ENCODE data around the gene STUB1. TPM values are rescaled to one million over a fixed set of nuclear protein-coding genes. Genes with fewer than 3 reads are reported as not detected.

Gene STUB1
- total and polyA plus RNA-seq, 2 experiments from 2014 or later: 201 to 207 TPM

GRCh38 chr16:672851-673250 lies 7.4 kb upstream of the STUB1 start:
- H3K9ac ChIP-seq: no peak overlapping the region
- no peak for DNase-seq
- H3K4me3 ChIP-seq: no peak overlapping the region
- H3K4me2 ChIP-seq (ENCODE audit: unreplicated experiment): no peak overlapping the region
- H4K20me1 ChIP-seq (ENCODE audit: insufficient read depth): no peaks in the 10 kb centered on the region
- no peaks in the 10 kb centered on the region for H3K27me3 ChIP-seq (replicated peaks; ENCODE audit: insufficient read depth)
- H3K27ac ChIP-seq: no peak overlapping the region
- peaks cover 24% of the 10 kb centered on the region for H3K79me2 ChIP-seq (ENCODE audit: insufficient read depth)
- no peaks in the 10 kb centered on the region for H3K36me3 ChIP-seq (ENCODE audit: low read depth)
- TF ChIP-seq EZH2phosphoT487 (IDR thresholded peaks at IDR 0.05; ENCODE audit: insufficient read depth, low read depth) (no peak), EZH2 (IDR thresholded peaks at IDR 0.05; ENCODE audit: insufficient read depth, poor library complexity, severe bottlenecking) (no peak)
- no peaks in the 10 kb centered on the region; the same call in 1 of the 2 replicates for H3K4me1 ChIP-seq (ENCODE audit: insufficient read depth)
- no peaks in the 10 kb centered on the region for H3K9me2 ChIP-seq (ENCODE audit: insufficient read depth)
- no peaks in the 10 kb centered on the region for H3K9me3 ChIP-seq (ENCODE audit: low read depth)
- in situ Hi-C loops (cut with MboI): no loop called here
- H3F3A ChIP-seq (ENCODE audit: insufficient read depth): no peaks in the 10 kb centered on the region
- 93 to 99% methylated on average over 20 to 21 of the region's 21 CpGs for WGBS, 2 experiments (ENCODE audit: low coverage in 1 of 2, low lambda C conversion rate in 2 of 2, missing lambda C conversion rate in 2 of 2)
- H2AFZ ChIP-seq: no peak overlapping the region

GRCh38 chr16:673399-673991 lies 6.7 kb upstream of the STUB1 start:
- no peaks in the 10 kb centered on the region; the same call in 1 of the 2 replicates for H3K4me1 ChIP-seq (ENCODE audit: insufficient read depth)
- in situ Hi-C loops (cut with MboI): no loop called here
- H3K9me3 ChIP-seq (ENCODE audit: low read depth): no peaks in the 10 kb centered on the region
- no peak overlapping the region for H3K27ac ChIP-seq
- H2AFZ ChIP-seq: no peak overlapping the region
- no peak overlapping the region for H3K4me3 ChIP-seq
- WGBS, 2 experiments (ENCODE audit: low coverage in 1 of 2, low lambda C conversion rate in 2 of 2, missing lambda C conversion rate in 2 of 2): 87 to 88% methylated on average over 18 of the region's 18 CpGs
- no peak overlapping the region for H3K4me2 ChIP-seq (ENCODE audit: unreplicated experiment)
- no peaks in the 10 kb centered on the region for H3K27me3 ChIP-seq (replicated peaks; ENCODE audit: insufficient read depth)
- H4K20me1 ChIP-seq (ENCODE audit: insufficient read depth): no peaks in the 10 kb centered on the region
- no peak overlapping the region for H3K9ac ChIP-seq
- H3K79me2 ChIP-seq (ENCODE audit: insufficient read depth): peaks cover 19% of the 10 kb centered on the region
- TF ChIP-seq EZH2phosphoT487 (IDR thresholded peaks at IDR 0.05; ENCODE audit: insufficient read depth, low read depth): no peak
- no peak for TF ChIP-seq EZH2 (IDR thresholded peaks at IDR 0.05; ENCODE audit: insufficient read depth, poor library complexity, severe bottlenecking)
- no peaks in the 10 kb centered on the region for H3K36me3 ChIP-seq (ENCODE audit: low read depth)
- H3F3A ChIP-seq (ENCODE audit: insufficient read depth): no peaks in the 10 kb centered on the region
- no peaks in the 10 kb centered on the region for H3K9me2 ChIP-seq (ENCODE audit: insufficient read depth)
- no peak for DNase-seq

- no peak overlapping the region for H2AFZ ChIP-seq
- H3K4me2 ChIP-seq (ENCODE audit: unreplicated experiment): no peak overlapping the region
- no peaks in the 10 kb centered on the region for H3K9me2 ChIP-seq (ENCODE audit: insufficient read depth)
- H3K27me3 ChIP-seq (replicated peaks; ENCODE audit: insufficient read depth): no peaks in the 10 kb centered on the region
- no peak overlapping the region for H3K27ac ChIP-seq
- peaks cover 10% of the 10 kb centered on the region for H3K79me2 ChIP-seq (ENCODE audit: insufficient read depth)
- H3K36me3 ChIP-seq (ENCODE audit: low read depth): no peaks in the 10 kb centered on the region
- H3F3A ChIP-seq (ENCODE audit: insufficient read depth): no peaks in the 10 kb centered on the region
- no peaks in the 10 kb centered on the region; the same call in 1 of the 2 replicates for H3K4me1 ChIP-seq (ENCODE audit: insufficient read depth)
- no peak overlapping the region for H3K4me3 ChIP-seq
- no peaks in the 10 kb centered on the region for H4K20me1 ChIP-seq (ENCODE audit: insufficient read depth)
- no peak for DNase-seq
- in situ Hi-C loops (cut with MboI): no loop called here
- TF ChIP-seq EZH2 (IDR thresholded peaks at IDR 0.05; ENCODE audit: insufficient read depth, poor library complexity, severe bottlenecking) (no peak), EZH2phosphoT487 (IDR thresholded peaks at IDR 0.05; ENCODE audit: insufficient read depth, low read depth) (no peak)
- H3K9ac ChIP-seq: no peak overlapping the region
- 82 to 83% methylated on average over 22 of the region's 22 CpGs for WGBS, 2 experiments (ENCODE audit: low coverage in 1 of 2, low lambda C conversion rate in 2 of 2, missing lambda C conversion rate in 2 of 2)
- no peaks in the 10 kb centered on the region for H3K9me3 ChIP-seq (ENCODE audit: low read depth)
Observed at GRCh38 chr16:674214-674881, 5.9 kb upstream of the STUB1 start.

- peaks cover 2% of the 10 kb centered on the region for H3K79me2 ChIP-seq (ENCODE audit: insufficient read depth)
- H3K27me3 ChIP-seq (replicated peaks; ENCODE audit: insufficient read depth): no peaks in the 10 kb centered on the region
- H3K9ac ChIP-seq: peak within 1 kb of the TSS; percentile 57; the same call in 1 of the 2 replicates
- no peak within 1 kb of the TSS for H2AFZ ChIP-seq
- peak within 1 kb of the TSS; percentile 79 for H3K4me2 ChIP-seq (ENCODE audit: unreplicated experiment)
- no peaks in the 10 kb centered on the region for H4K20me1 ChIP-seq (ENCODE audit: insufficient read depth)
- in situ Hi-C loops (cut with MboI): no loop called here
- peak; percentile 64 for DNase-seq
- no peak for TF ChIP-seq EZH2phosphoT487 (IDR thresholded peaks at IDR 0.05; ENCODE audit: insufficient read depth, low read depth)
- no peak for TF ChIP-seq EZH2 (IDR thresholded peaks at IDR 0.05; ENCODE audit: insufficient read depth, poor library complexity, severe bottlenecking)
- no peaks in the 10 kb centered on the region for H3K9me2 ChIP-seq (ENCODE audit: insufficient read depth)
- H3K4me3 ChIP-seq: peak within 1 kb of the TSS; percentile 68
- H3K9me3 ChIP-seq (ENCODE audit: low read depth): no peaks in the 10 kb centered on the region
- WGBS, 2 experiments (ENCODE audit: low coverage in 1 of 2, low lambda C conversion rate in 2 of 2, missing lambda C conversion rate in 2 of 2): 12 to 15% methylated on average over 39 to 50 of the region's 73 CpGs
- no peaks in the 10 kb centered on the region for H3F3A ChIP-seq (ENCODE audit: insufficient read depth)
- no peak within 1 kb of the TSS for H3K27ac ChIP-seq
- H3K4me1 ChIP-seq (ENCODE audit: insufficient read depth): no peaks in the 10 kb centered on the region
- no peaks in the 10 kb centered on the region for H3K36me3 ChIP-seq (ENCODE audit: low read depth)
Observed at GRCh38 chr16:674968-675883, 5.0 kb upstream of the STUB1 start, which contains the start of gene RHBDL1. Gene RHBDL1 (plus strand): TSS chr16:675671. CDS start chr16:675791, 120 bp downstream.

All from GM23248 (cell line).